SU-DHL-6 (cell line): ENCODE results near the gene PANX2.

Source experiments
- H2AFZ ChIP-seq: fragments of 200-600 bp; sonication (generic); 2 replicates; pipeline ENCODE4 v1.6.1; 2014; ENCODE audit warnings: low read depth, mild to moderate bottlenecking, moderate library complexity, mixed read lengths, antibody characterized with exemption, low read length; ENCODE audit not compliant: severe bottlenecking
- H3F3A ChIP-seq: fragments of 200-600 bp; shearing (Covaris generic); 2 replicates; pipeline ENCODE4 v1.6.0; 2016; ENCODE audit warnings: antibody characterized with exemption, mild to moderate bottlenecking; ENCODE audit not compliant: insufficient read depth
- H3K27ac ChIP-seq: fragments of 200-600 bp; sonication (generic); 2 replicates; pipeline ENCODE4 v1.5.1; 2016; ENCODE audit warnings: low read depth, mild to moderate bottlenecking, low read length, moderate library complexity, mixed read lengths
- H3K27me3 ChIP-seq: fragments of 200-600 bp; sonication (generic), shearing (Covaris generic); 2 replicates; pipeline ENCODE4 v1.6.0; 2014; ENCODE audit warnings: mild to moderate bottlenecking, low read length
- H3K36me3 ChIP-seq: fragments of 200-600 bp; sonication (generic); 2 replicates; pipeline ENCODE4 v1.6.1; 2014; ENCODE audit warnings: mild to moderate bottlenecking, low read length, mixed read lengths
- H3K4me2 ChIP-seq: fragments of 300-600, 200-600 bp; shearing (Covaris generic), sonication (generic); 2 replicates; pipeline ENCODE4 v1.6.0; 2014; ENCODE audit warnings: low read length, low read depth, mild to moderate bottlenecking; ENCODE audit not compliant: poor library complexity, severe bottlenecking
- H3K4me3 ChIP-seq: fragments of 200-600 bp; sonication (generic); 2 replicates; pipeline ENCODE4 v1.5.1; 2014; ENCODE audit warnings: antibody characterized with exemption, low read length, mild to moderate bottlenecking, mixed read lengths; ENCODE audit not compliant: insufficient read depth, poor library complexity, severe bottlenecking
- H3K79me2 ChIP-seq: fragments of 200-600 bp; sonication (generic); 2 replicates; pipeline ENCODE4 v1.6.1; 2014; ENCODE audit warnings: mild to moderate bottlenecking, low read length, moderate library complexity; ENCODE audit not compliant: insufficient read depth
- H3K9ac ChIP-seq: fragments of 200-600 bp; sonication (generic); 2 replicates; pipeline ENCODE4 v1.7.0; 2014; ENCODE audit warnings: mild to moderate bottlenecking, low read length
- H3K9me2 ChIP-seq: fragments of 200-600 bp; sonication (generic); replicated peaks from 2 replicates; pipeline ENCODE4 v1.6.1; 2014; ENCODE audit warnings: low read length; ENCODE audit not compliant: insufficient read depth
- H3K9me3 ChIP-seq: fragments of 200-600 bp; sonication (generic); 2 replicates; pipeline ENCODE4 v1.6.1; 2014; ENCODE audit warnings: low read length, mixed read lengths; ENCODE audit not compliant: insufficient read depth
- H4K20me1 ChIP-seq: fragments of 200-600 bp; sonication (generic); 2 replicates; pipeline ENCODE4 v1.6.1; 2014; ENCODE audit warnings: low read depth, mild to moderate bottlenecking, antibody characterized with exemption, low read length, moderate library complexity, mixed read lengths
- EZH2phosphoT487 ChIP-seq: fragments of 200-600 bp; sonication (generic), shearing (Covaris generic); conservative IDR thresholded peaks from 2 replicates; pipeline ENCODE4 v1.6.1; 2018; ENCODE audit warnings: mild to moderate bottlenecking, antibody characterized with exemption, low read length, moderate library complexity, mixed read lengths
- TF ChIP-seq, protein P1 (sequence below): fragments of 200-600 bp; sonication (generic); IDR thresholded peaks from one replicate; pipeline ENCODE4 v1.5.1; 2017; ENCODE audit warnings: antibody characterized with exemption, mild to moderate bottlenecking, low read length, moderate library complexity; ENCODE audit not compliant: insufficient read depth, poor library complexity, severe bottlenecking

The PANX2 gene

DNA sequence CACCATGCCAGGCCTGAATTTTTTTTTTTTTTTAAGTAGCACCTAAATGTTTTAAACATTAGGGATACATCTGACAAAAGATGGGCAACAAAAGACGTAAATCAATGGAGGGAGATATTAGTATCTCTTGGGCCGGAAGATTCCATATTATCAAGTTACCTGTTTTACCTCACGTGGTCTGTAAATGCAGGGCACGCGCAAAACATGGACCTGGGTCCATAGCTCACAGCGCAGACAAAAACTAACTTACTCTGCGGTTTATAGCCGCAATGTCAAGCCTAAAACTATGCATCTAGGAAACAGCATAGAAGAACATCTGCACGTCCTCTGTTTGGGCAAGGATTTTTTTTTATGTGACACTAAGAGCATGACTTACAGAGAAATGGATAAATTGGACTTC is 31.5 kb upstream of the PANX2 start:
- no peaks in the 10 kb centered on the region for H4K20me1 ChIP-seq
- H3K4me2 ChIP-seq: no peak overlapping the region
- H2AFZ ChIP-seq: no peak overlapping the region
- no peak overlapping the region for H3K9ac ChIP-seq
- no peak overlapping the region for H3K4me3 ChIP-seq
- no peak for TF ChIP-seq EZH2phosphoT487
- TF ChIP-seq, protein P1, sequence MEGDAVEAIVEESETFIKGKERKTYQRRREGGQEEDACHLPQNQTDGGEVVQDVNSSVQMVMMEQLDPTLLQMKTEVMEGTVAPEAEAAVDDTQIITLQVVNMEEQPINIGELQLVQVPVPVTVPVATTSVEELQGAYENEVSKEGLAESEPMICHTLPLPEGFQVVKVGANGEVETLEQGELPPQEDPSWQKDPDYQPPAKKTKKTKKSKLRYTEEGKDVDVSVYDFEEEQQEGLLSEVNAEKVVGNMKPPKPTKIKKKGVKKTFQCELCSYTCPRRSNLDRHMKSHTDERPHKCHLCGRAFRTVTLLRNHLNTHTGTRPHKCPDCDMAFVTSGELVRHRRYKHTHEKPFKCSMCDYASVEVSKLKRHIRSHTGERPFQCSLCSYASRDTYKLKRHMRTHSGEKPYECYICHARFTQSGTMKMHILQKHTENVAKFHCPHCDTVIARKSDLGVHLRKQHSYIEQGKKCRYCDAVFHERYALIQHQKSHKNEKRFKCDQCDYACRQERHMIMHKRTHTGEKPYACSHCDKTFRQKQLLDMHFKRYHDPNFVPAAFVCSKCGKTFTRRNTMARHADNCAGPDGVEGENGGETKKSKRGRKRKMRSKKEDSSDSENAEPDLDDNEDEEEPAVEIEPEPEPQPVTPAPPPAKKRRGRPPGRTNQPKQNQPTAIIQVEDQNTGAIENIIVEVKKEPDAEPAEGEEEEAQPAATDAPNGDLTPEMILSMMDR: no peak
- no peaks in the 10 kb centered on the region for H3K9me2 ChIP-seq
- peaks cover 9% of the 10 kb centered on the region; the same call in 1 of the 2 replicates for H3F3A ChIP-seq
- H3K9me3 ChIP-seq: no peaks in the 10 kb centered on the region
- H3K27ac ChIP-seq: no peak overlapping the region
- no peaks in the 10 kb centered on the region for H3K79me2 ChIP-seq
- H3K36me3 ChIP-seq: no peaks in the 10 kb centered on the region
- H3K27me3 ChIP-seq: no peaks in the 10 kb centered on the region

DNA sequence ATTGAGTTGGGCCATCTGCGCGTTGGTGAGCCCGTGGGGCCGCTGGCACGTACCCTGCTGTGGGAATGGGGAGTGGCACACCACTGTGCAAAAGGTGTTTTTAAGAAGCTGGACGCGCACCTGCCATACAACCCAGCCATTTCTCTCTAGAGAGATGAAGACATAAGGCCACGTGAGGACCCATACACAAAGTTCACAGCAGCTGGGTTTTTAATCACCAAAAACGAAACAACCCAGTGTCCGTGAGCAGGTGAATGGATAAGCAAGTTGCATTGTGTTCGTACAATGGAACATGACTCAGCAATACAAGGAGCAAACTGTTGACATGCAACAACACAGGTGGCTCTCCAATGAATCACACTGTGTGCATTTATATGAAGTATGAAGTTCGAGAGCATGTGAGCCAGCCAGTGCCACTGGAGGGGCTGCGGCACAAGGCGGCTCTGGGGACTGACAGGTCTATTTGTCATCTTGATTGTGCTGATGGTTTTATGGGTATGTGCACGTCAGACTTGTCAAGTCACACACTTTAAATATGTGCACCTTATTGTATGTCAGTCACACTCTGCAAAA is 30.6 kb upstream of the PANX2 start:
- no peak overlapping the region for H3K4me2 ChIP-seq
- no peak overlapping the region for H3K27ac ChIP-seq

DNA sequence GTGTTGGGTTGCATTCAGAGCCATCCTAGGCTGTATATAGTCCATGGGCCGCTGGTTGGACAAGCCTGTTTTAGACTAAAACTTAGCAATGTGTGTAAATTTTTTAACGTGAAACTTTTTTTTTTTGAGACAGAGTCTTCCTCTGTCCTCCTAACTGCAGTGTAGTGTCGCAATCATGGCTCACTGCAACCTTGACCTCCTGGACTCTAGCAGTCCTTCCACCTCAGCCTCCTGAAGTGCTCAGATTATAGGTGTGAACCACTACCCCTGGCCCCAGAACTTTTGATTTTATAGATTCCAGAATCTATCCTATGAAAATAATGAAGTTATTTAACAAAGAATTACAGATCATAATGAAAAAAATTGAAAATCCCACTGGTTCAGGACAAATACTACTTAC is 29.9 kb upstream of the PANX2 start:
- TF ChIP-seq, protein P1: no peak
- TF ChIP-seq EZH2phosphoT487: no peak
- Histone ChIP-seq H3K27ac (no peak overlapping the region), H3K9ac (no peak overlapping the region), H3K4me3 (no peak overlapping the region), H3K9me2 (no peaks in the 10 kb centered on the region), H3K9me3 (no peaks in the 10 kb centered on the region), H3K4me2 (no peak overlapping the region), H3F3A (peaks cover 9% of the 10 kb centered on the region; the same call in 1 of the 2 replicates), H2AFZ (no peak overlapping the region), H3K36me3 (no peaks in the 10 kb centered on the region), H4K20me1 (no peaks in the 10 kb centered on the region), H3K27me3 (no peaks in the 10 kb centered on the region), H3K79me2 (no peaks in the 10 kb centered on the region)

More for the DNA sequence above, 30.6 kb upstream of the PANX2 start:
- Histone ChIP-seq H3K9ac (no peak overlapping the region), H3K9me3 (no peaks in the 10 kb centered on the region), H4K20me1 (no peaks in the 10 kb centered on the region), H3K27me3 (no peaks in the 10 kb centered on the region), H3F3A (peaks cover 9% of the 10 kb centered on the region; the same call in 1 of the 2 replicates), H3K9me2 (no peaks in the 10 kb centered on the region), H3K4me3 (no peak overlapping the region), H2AFZ (no peak overlapping the region), H3K79me2 (no peaks in the 10 kb centered on the region), H3K36me3 (no peaks in the 10 kb centered on the region)
- no peak for TF ChIP-seq EZH2phosphoT487
- TF ChIP-seq, protein P1: no peak
